Heart left ventricle (tissue), 16 donors: Measurements from ENCODE around the gene NFIC. TPM values are rescaled to one million over a fixed set of nuclear protein-coding genes. Genes with fewer than 3 reads are reported as not detected.

Source experiments
- ATAC-seq, 4 donors: fragments of 200-7000 bp; cut with Tn5 transposase; one replicate each; pipeline ENCODE4 v1.9.1; 2020 to 2022; ENCODE audit warnings: moderate library complexity in 4 of 4, mild to moderate bottlenecking in 3 of 4, moderate number of reproducible peaks in 1 of 4
- DNase-seq, 5 donors: peaks; one replicate each; pipeline ENCODE4 v3.0.0-alpha.2; 2020
- H3K27ac ChIP-seq, 12 donors: fragments of 200-600 bp; sonication (generic) in 4 of 12; one replicate each; pipeline versions ENCODE4 v1.5.0 to v1.8.0; 2016 to 2022; ENCODE audit warnings: mild to moderate bottlenecking in 2 of 12
- H3K27me3 ChIP-seq, 9 donors: fragments of 200-600 bp; sonication (generic) in 2 of 9; one replicate each; pipeline versions ENCODE4 v1.5.1 to v1.8.0; 2016 to 2022; ENCODE audit warnings: mild to moderate bottlenecking in 3 of 9
- H3K36me3 ChIP-seq, 9 donors: fragments of 200-600 bp; sonication (generic) in 2 of 9; one replicate each; pipeline versions ENCODE4 v1.5.0 to v1.8.0; 2018 to 2022; ENCODE audit warnings: mild to moderate bottlenecking in 2 of 9
- H3K4me1 ChIP-seq, 12 donors: fragments of 200-600 bp; sonication (generic) in 4 of 12; one replicate each; pipeline versions ENCODE4 v1.5.0 to v1.8.0; 2016 to 2022; ENCODE audit warnings: mild to moderate bottlenecking in 3 of 12
- H3K4me3 ChIP-seq, 12 donors: fragments of 200-600 bp; sonication (generic) in 4 of 12; one replicate each; pipeline versions ENCODE4 v1.5.0 to v1.8.0; 2017 to 2022; ENCODE audit warnings: mild to moderate bottlenecking in 9 of 12, moderate library complexity in 4 of 12
- H3K9me3 ChIP-seq, 12 donors: fragments of 200-600 bp; sonication (generic) in 4 of 12; one replicate each; pipeline versions ENCODE4 v1.5.0 to v1.8.0; 2016 to 2022; ENCODE audit warnings: mild to moderate bottlenecking in 1 of 12
- CTCF ChIP-seq, 12 donors: fragments of 200-600 bp; sonication (generic) in 4 of 12; IDR thresholded peaks; one replicate each; pipeline versions ENCODE4 v1.5.0 to v1.8.0; 2018 to 2022; ENCODE audit warnings: antibody characterized with exemption in 12 of 12, mild to moderate bottlenecking in 5 of 12
- POLR2A ChIP-seq, 2 donors: fragments of 450-650 bp; IDR thresholded peaks; one replicate each; pipeline ENCODE4 v1.6.1; 2017; ENCODE audit warnings: antibody characterized with exemption in 2 of 2, mild to moderate bottlenecking in 2 of 2, moderate library complexity in 2 of 2
- WGBS, 4 donors: extraction: QIAGEN DNeasy Blood & Tissue Kit in 2 of 4; methylation state at CpG; one replicate each; pipeline versions ENCODE4 v1.1.5 to v1.1.7; 2013 to 2018; 5-methylcytosine and 5-hydroxymethylcytosine counted together
- intact Hi-C, 10 donors: fragments of 100-400 bp; cut with DNase I; formaldehyde crosslinking; loops; one replicate each; pipeline versions ENCODE4 v1.11.1 to v1.14.2; 2022
- polyA plus RNA-seq, 2 donors: library from polyadenylated mRNA; stranded (reverse); fragments of 200-250 nt; gene quantifications; one replicate each; pipeline ENCODE4 v1.2.3, GENCODE V29; 2013
- total RNA-seq, 9 donors: library from RNA; depleted of rRNA in 2 of 9; stranded (reverse); fragments of >200 nt in 2 of 9; fragmentation: NEBNext Ultra II Directional in 3 of 9; extraction: Animal tissue kit (Norgen Biotek cat#: 25700) in 3 of 9; gene quantifications; one replicate each; pipeline versions ENCODE4 v1.1.0 to v1.2.4, GENCODE V29; 2016 to 2023
- donor health status: ischemic (EF 13 %, LVEDD 7.1; RV severe dilation, severe dysfunction).
- donor health status: healthy with polysubstance abuse.
- donor health status: DM: no; HTN: yes; CAD: no.
- donor health status: DM: no; HTN: no; CAD: no.
- donor health status: ischemic (EF 25% LVEDD 6.9; RV normal size, moderate dysfunction).
- donor health status: ischemic (EF 25% LVEDD 5.7; RV mildly dilated, moderate dysfunction).
- donor health status: healthy.
- donor health status: DM: yes; HTN: yes; CAD: no.
- donor health status: ischemic (EF 35%, LVEDD 5.7; RV mildly dilated, moderate dysfunction).
- donor health status: nonischemic (EF 11% LVEDD 7.7; RV severe dilation, severe dysfunction).
- donor health status: DM: yes; HTN: yes; CAD: no.
- donor health status: PGD.
- donor health status: ischemic (EF 29% LVEDD 5.4; RV normal size, mild dysfunction).
- donor health status: nonischemic (EF 23%, LVEDD 6.1; RV moderate dilation, normal function).

Gene NFIC
- total and polyA plus RNA-seq, 11 donors: 107 to 267 (median 159) TPM

GRCh38 chr19:3372413-3372812 is 6.0 kb downstream of the NFIC start:
- peaks cover 0 to 5% (median 0%) of the 10 kb centered on the region in 9 donors for H3K36me3 ChIP-seq
- DNase-seq: no peak
- no peaks in the 10 kb centered on the region for H3K27me3 ChIP-seq
- no peak for ATAC-seq
- intact Hi-C loops: no loop called here
- peak overlapping the region in 5 of 12 donors; percentile 7 to 100 (median 96) for H3K27ac ChIP-seq
- peaks cover 0 to 75% (median 43%) of the 10 kb centered on the region in 12 donors for H3K4me1 ChIP-seq
- no peaks in the 10 kb centered on the region for H3K9me3 ChIP-seq
- H3K4me3 ChIP-seq: no peak overlapping the region
- TF ChIP-seq CTCF (IDR thresholded peaks at IDR 0.05) (no peak), POLR2A (IDR thresholded peaks at IDR 0.05) (no peak)
- 53 to 61% (median 59%) methylated on average over 14 of the region's 14 CpGs for WGBS, 4 donors

- TF ChIP-seq CTCF (IDR thresholded peaks at IDR 0.05) (no peak), POLR2A (IDR thresholded peaks at IDR 0.05) (no peak)
- no peak for ATAC-seq
- 81 to 88% (median 84%) methylated on average over 6 of the region's 6 CpGs for WGBS, 4 donors
- H3K9me3 ChIP-seq: no peaks in the 10 kb centered on the region
- intact Hi-C loops: no loop called here
- H3K4me1 ChIP-seq: peaks cover 0 to 62% (median 33%) of the 10 kb centered on the region in 12 donors
- H3K27me3 ChIP-seq: no peaks in the 10 kb centered on the region
- H3K27ac ChIP-seq: peak overlapping the region; percentile 60 to 100 (median 91)
- peaks cover 0 to 5% (median 0%) of the 10 kb centered on the region in 9 donors for H3K36me3 ChIP-seq
- no peak for DNase-seq
- H3K4me3 ChIP-seq: no peak overlapping the region
Measured at GRCh38 chr19:3373971-3374368, 7.6 kb downstream of the NFIC start.

DNA sequence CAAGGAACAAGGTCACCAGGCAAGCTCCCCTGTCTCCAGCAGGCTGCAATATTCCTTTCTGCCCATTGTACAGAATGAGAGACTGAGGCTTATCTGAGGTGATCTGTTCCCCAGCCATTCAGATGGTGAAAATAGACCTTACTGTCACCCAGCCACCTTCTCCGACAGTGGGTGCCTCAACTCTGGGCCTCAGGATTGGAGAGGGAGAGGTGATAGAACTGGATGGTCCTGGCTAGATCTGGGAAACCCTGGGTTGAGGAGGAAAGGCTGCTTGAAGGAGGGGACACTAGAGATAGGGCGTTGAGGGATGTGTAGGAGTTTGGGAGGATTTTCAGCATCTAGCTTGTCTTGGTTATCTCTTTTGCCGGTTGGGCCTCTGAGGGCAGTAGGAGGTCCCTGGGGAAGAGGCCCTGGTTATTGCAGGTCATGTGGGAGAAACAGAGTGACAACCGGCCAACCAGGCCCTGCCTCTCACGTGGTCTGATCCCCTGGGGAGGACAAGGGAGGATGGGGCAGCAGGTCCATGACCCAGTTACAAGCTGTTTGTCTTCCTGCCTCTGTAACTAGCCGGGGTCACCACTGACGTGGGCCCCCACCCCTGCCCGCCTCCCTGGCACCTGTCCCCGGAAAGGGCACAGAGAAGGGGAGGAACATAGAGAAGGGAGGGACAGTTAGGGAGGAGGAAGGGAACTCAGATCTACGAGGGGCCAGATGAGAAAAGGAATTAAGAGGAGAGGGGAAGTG is 8.2 kb downstream of the NFIC start:
- WGBS, 4 donors: 23 to 32% (median 29%) methylated on average over 10 of the region's 10 CpGs
- H3K9me3 ChIP-seq: no peaks in the 10 kb centered on the region
- H3K27ac ChIP-seq: peak overlapping the region; percentile 60 to 100 (median 91)
- no peaks in the 10 kb centered on the region for H3K27me3 ChIP-seq
- H3K36me3 ChIP-seq: peaks cover 0 to 5% (median 0%) of the 10 kb centered on the region in 9 donors
- no peak for TF ChIP-seq CTCF (IDR thresholded peaks at IDR 0.05)
- no peak for TF ChIP-seq POLR2A (IDR thresholded peaks at IDR 0.05)
- DNase-seq (peak in 3 of 5 donors; percentile 70 to 87 (median 75)), ATAC-seq (peak; percentile 53 to 71 (median 64))
- peak overlapping the region in 6 of 12 donors; percentile 21 to 42 (median 30) for H3K4me3 ChIP-seq
- intact Hi-C loops: loop anchor here in 1 of 10 donors (1.0 kb wide), 1 partner anchor 8 kb away; the partner anchor contains the start of gene NFIC
- peaks cover 0 to 61% (median 31%) of the 10 kb centered on the region in 12 donors for H3K4me1 ChIP-seq
